Epithelial cell of proximal tubule (primary cell): ENCODE measurements around the gene SMAD6. TPM values are rescaled to one million over a fixed set of nuclear protein-coding genes. Genes with fewer than 3 reads are reported as not detected.
"Not testable (repeated sequence)": the region's sequence is repeated elsewhere in the genome, so short reads cannot be mapped to it uniquely, and the experiment has no call there.

Experiments
- DNase-seq: peaks from one replicate; pipeline ENCODE4 v3.0.0-alpha.2; 2011; ENCODE audit warnings: low read depth
- H3K4me3 ChIP-seq: 2 replicates; pipeline ENCODE4 v1.5.1; 2011; ENCODE audit warnings: low read depth, mild to moderate bottlenecking, low read length
- CTCF ChIP-seq: conservative IDR thresholded peaks from 2 replicates; pipeline ENCODE4 v1.5.1; 2012; ENCODE audit warnings: low read depth, mild to moderate bottlenecking, low read length
- total RNA-seq: library from RNA; depleted of rRNA; stranded (reverse); fragments of >200 nt; gene quantifications from 2 replicates; pipeline ENCODE4 v1.2.3, GENCODE V29; 2015

Gene SMAD6
- total RNA-seq, 1 donor from 2014 or later, result 22.1 TPM

GRCh38 chr15:66682246-66682645, 19.8 kb upstream of the SMAD6 start:
- DNase-seq, result no peak
- TF ChIP-seq CTCF, result no peak
- no peak overlapping the region for H3K4me3 ChIP-seq

- DNase-seq, result no peak
- no peak overlapping the region for H3K4me3 ChIP-seq
- no peak for TF ChIP-seq CTCF
Measured at GRCh38 chr15:66682865-66683264, 19.2 kb upstream of the SMAD6 start.

- no peak for DNase-seq
- no peak overlapping the region for H3K4me3 ChIP-seq
- no peak for TF ChIP-seq CTCF
Measured at GRCh38 chr15:66684136-66684681, 17.8 kb upstream of the SMAD6 start.

- H3K4me3 ChIP-seq, result no peak overlapping the region
Measured at GRCh38 chr15:66685638-66686150, 16.3 kb upstream of the SMAD6 start.

GRCh38 chr15:66690912-66691311, 11.1 kb upstream of the SMAD6 start:
- not testable (repeated sequence) for H3K4me3 ChIP-seq, DNase-seq

More at GRCh38 chr15:66685638-66686150, 16.3 kb upstream of the SMAD6 start:
- TF ChIP-seq CTCF, result peak; percentile 42
- DNase-seq, result no peak

GRCh38 chr15:66691727-66692126, 10.3 kb upstream of the SMAD6 start:
- TF ChIP-seq CTCF, result no peak
- DNase-seq, result no peak
- no peak overlapping the region for H3K4me3 ChIP-seq

- no peak overlapping the region for H3K4me3 ChIP-seq
- TF ChIP-seq CTCF, result no peak
- DNase-seq, result no peak
Measured at GRCh38 chr15:66692391-66692790, 9.6 kb upstream of the SMAD6 start.
